Heart left ventricle (tissue), 13 donors: Measurements from ENCODE around the gene TGFBR2.

Experiments
- POLR2A ChIP-seq, 2 donors: fragments of 450-650 bp; IDR thresholded peaks; one replicate each; pipeline ENCODE4 v1.6.1; 2017; ENCODE audit warnings: antibody characterized with exemption in 2 of 2, mild to moderate bottlenecking in 2 of 2, moderate library complexity in 2 of 2
- TF ChIP-seq, protein P1 (sequence below), 12 donors: fragments of 200-600 bp; sonication (generic) in 4 of 12; IDR thresholded peaks; one replicate each; pipeline versions ENCODE4 v1.5.0 to v1.8.0; 2018 to 2022; ENCODE audit warnings: antibody characterized with exemption in 12 of 12, mild to moderate bottlenecking in 5 of 12
- donor health status: ischemic (EF 13 %, LVEDD 7.1; RV severe dilation, severe dysfunction).
- donor health status: DM: no; HTN: yes; CAD: no.
- donor health status: DM: no; HTN: no; CAD: no.
- donor health status: ischemic (EF 25% LVEDD 6.9; RV normal size, moderate dysfunction).
- donor health status: ischemic (EF 25% LVEDD 5.7; RV mildly dilated, moderate dysfunction).
- donor health status: ischemic (EF 35%, LVEDD 5.7; RV mildly dilated, moderate dysfunction).
- donor health status: nonischemic (EF 11% LVEDD 7.7; RV severe dilation, severe dysfunction).
- donor health status: DM: yes; HTN: yes; CAD: no.
- donor health status: PGD.
- donor health status: ischemic (EF 29% LVEDD 5.4; RV normal size, mild dysfunction).
- donor health status: nonischemic (EF 23%, LVEDD 6.1; RV moderate dilation, normal function).

DNA sequence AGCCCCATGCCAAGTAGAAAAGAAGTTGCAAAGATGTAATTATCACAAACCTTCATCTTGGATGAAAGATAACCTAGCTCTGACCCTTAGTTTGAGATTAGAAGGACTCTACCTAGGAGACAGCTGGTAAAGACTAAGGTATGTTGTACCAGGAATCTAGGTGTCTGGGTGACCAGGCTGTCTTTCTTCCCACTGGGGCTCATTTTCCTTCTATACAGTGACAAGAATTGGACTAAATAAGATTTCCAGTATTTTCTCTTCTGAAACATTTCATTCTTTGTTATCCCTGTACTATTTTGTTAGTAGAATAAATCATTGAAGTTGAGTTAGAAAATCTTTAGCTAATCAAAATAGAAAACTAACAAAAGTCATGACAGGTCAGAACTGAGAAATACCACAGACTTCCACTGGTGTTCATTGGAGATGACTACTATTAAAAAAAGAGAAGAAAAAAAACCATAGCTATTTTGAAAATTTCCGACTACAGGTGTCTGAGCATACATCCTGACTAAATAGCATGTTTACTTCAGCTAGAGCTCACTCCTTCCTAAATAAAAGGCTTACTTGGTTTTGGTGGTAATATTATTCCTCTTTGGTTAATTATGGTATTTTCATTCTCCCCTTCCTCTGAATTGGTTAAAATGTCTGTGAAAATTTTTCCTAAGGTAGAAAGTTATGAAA is 10.1 kb downstream of the TGFBR2 start:
- TF ChIP-seq, protein P1, sequence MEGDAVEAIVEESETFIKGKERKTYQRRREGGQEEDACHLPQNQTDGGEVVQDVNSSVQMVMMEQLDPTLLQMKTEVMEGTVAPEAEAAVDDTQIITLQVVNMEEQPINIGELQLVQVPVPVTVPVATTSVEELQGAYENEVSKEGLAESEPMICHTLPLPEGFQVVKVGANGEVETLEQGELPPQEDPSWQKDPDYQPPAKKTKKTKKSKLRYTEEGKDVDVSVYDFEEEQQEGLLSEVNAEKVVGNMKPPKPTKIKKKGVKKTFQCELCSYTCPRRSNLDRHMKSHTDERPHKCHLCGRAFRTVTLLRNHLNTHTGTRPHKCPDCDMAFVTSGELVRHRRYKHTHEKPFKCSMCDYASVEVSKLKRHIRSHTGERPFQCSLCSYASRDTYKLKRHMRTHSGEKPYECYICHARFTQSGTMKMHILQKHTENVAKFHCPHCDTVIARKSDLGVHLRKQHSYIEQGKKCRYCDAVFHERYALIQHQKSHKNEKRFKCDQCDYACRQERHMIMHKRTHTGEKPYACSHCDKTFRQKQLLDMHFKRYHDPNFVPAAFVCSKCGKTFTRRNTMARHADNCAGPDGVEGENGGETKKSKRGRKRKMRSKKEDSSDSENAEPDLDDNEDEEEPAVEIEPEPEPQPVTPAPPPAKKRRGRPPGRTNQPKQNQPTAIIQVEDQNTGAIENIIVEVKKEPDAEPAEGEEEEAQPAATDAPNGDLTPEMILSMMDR (IDR thresholded peaks at IDR 0.05): no peak
- no peak for TF ChIP-seq POLR2A (IDR thresholded peaks at IDR 0.05)
